ENCODE results near the gene EVA1B.

Gene EVA1B

GRCh38 chr1:36346741-36347370, 23.4 kb upstream of the EVA1B start:
- in situ Hi-C loops (cut with MboI; ENCODE audit: low sequenced_read_pairs): loop anchor here (5.0 kb wide), 1 partner anchor 75 kb away; no protein-coding TSS in a partner anchor

GRCh38 chr1:36345353-36345752, 21.9 kb upstream of the EVA1B start:
- in situ Hi-C loops (cut with MboI; ENCODE audit: low sequenced_read_pairs): loop anchor here (5.0 kb wide), 1 partner anchor 77 kb away; no protein-coding TSS in a partner anchor

GRCh38 chr1:36344395-36344680, 20.9 kb upstream of the EVA1B start:
- in situ Hi-C loops (cut with MboI; ENCODE audit: low sequenced_read_pairs): no loop called here

- in situ Hi-C loops (cut with MboI; ENCODE audit: low sequenced_read_pairs): no loop called here
Measured at GRCh38 chr1:36343651-36344394, 20.4 kb upstream of the EVA1B start.

GRCh38 chr1:36342426-36343185, 19.2 kb upstream of the EVA1B start:
- in situ Hi-C loops (cut with MboI; ENCODE audit: low sequenced_read_pairs): no loop called here

GRCh38 chr1:36341626-36342320, 18.3 kb upstream of the EVA1B start:
- in situ Hi-C loops (cut with MboI; ENCODE audit: low sequenced_read_pairs): no loop called here

GRCh38 chr1:36339615-36340014, 16.2 kb upstream of the EVA1B start:
- in situ Hi-C loops (cut with MboI; ENCODE audit: low sequenced_read_pairs): no loop called here

GRCh38 chr1:36339215-36339614, 15.8 kb upstream of the EVA1B start:
- in situ Hi-C loops (cut with MboI; ENCODE audit: low sequenced_read_pairs): no loop called here

GRCh38 chr1:36337830-36338229, 14.4 kb upstream of the EVA1B start:
- in situ Hi-C loops (cut with MboI; ENCODE audit: low sequenced_read_pairs): no loop called here

GRCh38 chr1:36330940-36331339, 7.5 kb upstream of the EVA1B start:
- in situ Hi-C loops (cut with MboI; ENCODE audit: low sequenced_read_pairs): no loop called here

- in situ Hi-C loops (cut with MboI; ENCODE audit: low sequenced_read_pairs): no loop called here
Measured at GRCh38 chr1:36329817-36330216, 6.4 kb upstream of the EVA1B start.

GRCh38 chr1:36328713-36329112, 5.3 kb upstream of the EVA1B start:
- in situ Hi-C loops (cut with MboI; ENCODE audit: low sequenced_read_pairs): no loop called here

- in situ Hi-C loops (cut with MboI; ENCODE audit: low sequenced_read_pairs): no loop called here
Measured at GRCh38 chr1:36328088-36328480, 4.6 kb upstream of the EVA1B start.

GRCh38 chr1:36327421-36328087, 4.1 kb upstream of the EVA1B start:
- in situ Hi-C loops (cut with MboI; ENCODE audit: low sequenced_read_pairs): no loop called here

- in situ Hi-C loops (cut with MboI; ENCODE audit: low sequenced_read_pairs): no loop called here
Measured at GRCh38 chr1:36326499-36326898, 3.1 kb upstream of the EVA1B start.

GRCh38 chr1:36324353-36324703, 883 bp upstream of the EVA1B start:
- in situ Hi-C loops (cut with MboI; ENCODE audit: low sequenced_read_pairs): no loop called here

GRCh38 chr1:36322786-36323635, 434 bp downstream of the EVA1B start:
- in situ Hi-C loops (cut with MboI; ENCODE audit: low sequenced_read_pairs): no loop called here

- in situ Hi-C loops (cut with MboI; ENCODE audit: low sequenced_read_pairs): no loop called here
Measured at GRCh38 chr1:36322041-36322785, 1.2 kb downstream of the EVA1B start.
